WTC11 (cell line): ENCODE results near the gene LSM2. TPM values are rescaled to one million over a fixed set of nuclear protein-coding genes. Genes with fewer than 3 reads are reported as not detected.

ENCODE experiments used
- ATAC-seq: fragments of 200-7000 bp; cut with Tn5 transposase; 2 replicates; pipeline ENCODE4 v1.10.0; 2021; ENCODE audit warnings: mild to moderate bottlenecking, moderate library complexity
- CTCF ChIA-PET: fragments of 300-600 bp; sonication (Branson Sonifier 250); formaldehyde crosslinking; loops from one replicate; lab custom pipeline; 2021; ENCODE audit warnings: antibody characterized with exemption; lab: Charles Lee
- POLR2A ChIA-PET: fragments of 350-600 bp; sonication (Branson Sonifier 250); formaldehyde crosslinking; loops from one replicate; lab custom pipeline; 2021; ENCODE audit warnings: antibody characterized with exemption; lab: Charles Lee
- DNase-seq: peaks from one replicate; pipeline ENCODE4 v3.0.0; 2021; ENCODE audit warnings: low spot score
- H3K27ac Mint-ChIP-seq: 2 replicates; pipeline ENCODE4 v1.8.0; 2021; ENCODE audit warnings: mixed read lengths
- H3K27me3 Mint-ChIP-seq: 2 replicates; pipeline ENCODE4 v1.8.0; 2021; ENCODE audit warnings: low read depth, mild to moderate bottlenecking, moderate library complexity, mixed read lengths
- H3K36me3 Mint-ChIP-seq: 2 replicates; pipeline ENCODE4 v1.8.0; 2021; ENCODE audit warnings: mixed read lengths
- H3K4me1 Mint-ChIP-seq: 2 replicates; pipeline ENCODE4 v1.8.0; 2022; ENCODE audit warnings: mixed read lengths
- H3K4me3 Mint-ChIP-seq: 2 replicates; pipeline ENCODE4 v1.8.0; 2021; ENCODE audit warnings: mild to moderate bottlenecking, moderate library complexity, mixed read lengths
- H3K9me3 Mint-ChIP-seq: 2 replicates; pipeline ENCODE4 v1.8.0; 2021; ENCODE audit warnings: mixed read lengths
- ATF1 ChIP-seq: sonication (generic); formaldehyde crosslinking; IDR thresholded peaks from 2 replicates; pipeline ENCODE4 v1.8.1; 2023; ENCODE audit warnings: mild to moderate bottlenecking, moderate library complexity, missing genetic modification reagents
- CBFB ChIP-seq: sonication (generic); formaldehyde crosslinking; IDR thresholded peaks from 2 replicates; pipeline ENCODE4 v1.8.1; 2022; ENCODE audit warnings: mild to moderate bottlenecking, low read depth, missing genetic modification reagents
- FOXK1 ChIP-seq: sonication (generic); formaldehyde crosslinking; IDR thresholded peaks from 2 replicates; pipeline ENCODE4 v1.8.0; 2022; ENCODE audit warnings: mild to moderate bottlenecking, moderate library complexity, missing genetic modification reagents
- IRF2 ChIP-seq: sonication (generic); formaldehyde crosslinking; IDR thresholded peaks from 2 replicates; pipeline ENCODE4 v1.8.0; 2022; ENCODE audit warnings: low read depth, missing genetic modification reagents, borderline replicate concordance
- JAZF1 ChIP-seq: fragments of 250-450 bp; sonication (Bioruptor Pico); IDR thresholded peaks from 2 replicates; pipeline ENCODE4 v1.9.0; 2021; ENCODE audit warnings: moderate library complexity, mild to moderate bottlenecking, inconsistent platforms
- NR1H2 ChIP-seq: sonication (generic); formaldehyde crosslinking; IDR thresholded peaks from 2 replicates; pipeline ENCODE4 v1.9.0; 2021; ENCODE audit warnings: mild to moderate bottlenecking, moderate library complexity, missing genetic modification reagents
- NR2C2 ChIP-seq: sonication (generic); formaldehyde crosslinking; IDR thresholded peaks from 2 replicates; pipeline ENCODE4 v1.8.0; 2022; ENCODE audit warnings: mild to moderate bottlenecking, missing genetic modification reagents
- RORB ChIP-seq: fragments of 250-450 bp; sonication (Bioruptor Pico); IDR thresholded peaks from 2 replicates; pipeline ENCODE4 v1.9.0; 2021; ENCODE audit warnings: mild to moderate bottlenecking
- SOX15 ChIP-seq: fragments of 250-450 bp; sonication (Bioruptor Pico); IDR thresholded peaks from 2 replicates; pipeline ENCODE4 v1.9.0; 2021; ENCODE audit warnings: mild to moderate bottlenecking
- TP53 ChIP-seq: sonication (generic); formaldehyde crosslinking; IDR thresholded peaks from 2 replicates; pipeline ENCODE4 v1.8.1; 2023; ENCODE audit warnings: mild to moderate bottlenecking, missing genetic modification reagents
- ZBTB21 ChIP-seq: sonication (generic); formaldehyde crosslinking; IDR thresholded peaks from 2 replicates; pipeline ENCODE4 v1.8.1; 2023; ENCODE audit warnings: mild to moderate bottlenecking, missing genetic modification reagents, borderline replicate concordance
- ZNF263 ChIP-seq: sonication (generic); formaldehyde crosslinking; IDR thresholded peaks from 2 replicates; pipeline ENCODE4 v1.8.1; 2022; ENCODE audit warnings: low read depth, mild to moderate bottlenecking, moderate library complexity, missing genetic modification reagents
- total RNA-seq: library from RNA; stranded (reverse); gene quantifications from 3 replicates; pipeline ENCODE4 v1.2.3, GENCODE V29; 2021
- TF ChIP-seq, protein P1 (sequence below): sonication (generic); formaldehyde crosslinking; IDR thresholded peaks from 2 replicates; pipeline ENCODE4 v1.8.1; 2023; ENCODE audit warnings: mild to moderate bottlenecking, missing genetic modification reagents, borderline replicate concordance
- TF ChIP-seq, protein P2 (sequence below): fragments of 250-450 bp; sonication (Bioruptor Pico); IDR thresholded peaks from 2 replicates; pipeline ENCODE4 v1.9.0; 2021; ENCODE audit warnings: mild to moderate bottlenecking
- TF ChIP-seq, protein P3 (sequence below): fragments of 250-450 bp; sonication (Bioruptor Pico); IDR thresholded peaks from 2 replicates; pipeline ENCODE4 v1.9.0; 2021; ENCODE audit warnings: mild to moderate bottlenecking, borderline replicate concordance
- TF ChIP-seq, protein P4 (sequence below): sonication (generic); formaldehyde crosslinking; IDR thresholded peaks from 2 replicates; pipeline ENCODE4 v1.8.1; 2022; ENCODE audit warnings: mild to moderate bottlenecking, moderate library complexity, missing genetic modification reagents
- TF ChIP-seq, protein P5 (sequence below): fragments of 250-450 bp; sonication (Bioruptor Pico); IDR thresholded peaks from 2 replicates; pipeline ENCODE4 v2.1.2; 2022; ENCODE audit warnings: mild to moderate bottlenecking, moderate library complexity

Gene LSM2
- total RNA-seq, 1 experiment from 2014 or later: 104 TPM

DNA sequence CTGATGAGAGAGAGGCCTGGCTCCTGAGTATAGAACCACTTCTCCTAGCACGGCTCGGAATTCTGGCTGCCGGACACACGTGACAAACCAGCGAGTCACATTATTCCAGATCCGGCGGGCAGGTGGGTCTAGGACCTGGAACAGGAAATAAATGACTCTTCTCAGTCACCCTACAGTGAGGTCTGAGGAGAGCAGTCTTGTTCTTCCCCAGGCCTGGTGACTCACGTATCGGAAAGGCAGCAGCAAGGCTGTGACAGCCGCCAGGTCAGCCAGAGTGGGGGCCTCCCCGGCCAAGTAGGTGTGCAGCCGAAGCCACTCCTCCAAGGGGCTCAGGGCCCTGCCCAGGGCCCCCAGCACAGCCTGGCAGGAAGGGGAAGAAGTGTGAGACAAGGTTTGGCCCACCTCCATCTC lies 14.0 kb downstream of the LSM2 start (continued):
- TF ChIP-seq, protein P1, sequence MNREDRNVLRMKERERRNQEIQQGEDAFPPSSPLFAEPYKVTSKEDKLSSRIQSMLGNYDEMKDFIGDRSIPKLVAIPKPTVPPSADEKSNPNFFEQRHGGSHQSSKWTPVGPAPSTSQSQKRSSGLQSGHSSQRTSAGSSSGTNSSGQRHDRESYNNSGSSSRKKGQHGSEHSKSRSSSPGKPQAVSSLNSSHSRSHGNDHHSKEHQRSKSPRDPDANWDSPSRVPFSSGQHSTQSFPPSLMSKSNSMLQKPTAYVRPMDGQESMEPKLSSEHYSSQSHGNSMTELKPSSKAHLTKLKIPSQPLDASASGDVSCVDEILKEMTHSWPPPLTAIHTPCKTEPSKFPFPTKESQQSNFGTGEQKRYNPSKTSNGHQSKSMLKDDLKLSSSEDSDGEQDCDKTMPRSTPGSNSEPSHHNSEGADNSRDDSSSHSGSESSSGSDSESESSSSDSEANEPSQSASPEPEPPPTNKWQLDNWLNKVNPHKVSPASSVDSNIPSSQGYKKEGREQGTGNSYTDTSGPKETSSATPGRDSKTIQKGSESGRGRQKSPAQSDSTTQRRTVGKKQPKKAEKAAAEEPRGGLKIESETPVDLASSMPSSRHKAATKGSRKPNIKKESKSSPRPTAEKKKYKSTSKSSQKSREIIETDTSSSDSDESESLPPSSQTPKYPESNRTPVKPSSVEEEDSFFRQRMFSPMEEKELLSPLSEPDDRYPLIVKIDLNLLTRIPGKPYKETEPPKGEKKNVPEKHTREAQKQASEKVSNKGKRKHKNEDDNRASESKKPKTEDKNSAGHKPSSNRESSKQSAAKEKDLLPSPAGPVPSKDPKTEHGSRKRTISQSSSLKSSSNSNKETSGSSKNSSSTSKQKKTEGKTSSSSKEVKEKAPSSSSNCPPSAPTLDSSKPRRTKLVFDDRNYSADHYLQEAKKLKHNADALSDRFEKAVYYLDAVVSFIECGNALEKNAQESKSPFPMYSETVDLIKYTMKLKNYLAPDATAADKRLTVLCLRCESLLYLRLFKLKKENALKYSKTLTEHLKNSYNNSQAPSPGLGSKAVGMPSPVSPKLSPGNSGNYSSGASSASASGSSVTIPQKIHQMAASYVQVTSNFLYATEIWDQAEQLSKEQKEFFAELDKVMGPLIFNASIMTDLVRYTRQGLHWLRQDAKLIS (CRISPR knock-in tag): no peak
- no peak for TF ChIP-seq RORB (CRISPR knock-in tag)
- no peak for TF ChIP-seq NR1H2 (CRISPR knock-in tag)
- TF ChIP-seq CBFB (CRISPR knock-in tag): no peak
- TF ChIP-seq FOXK1 (CRISPR knock-in tag): no peak
- TF ChIP-seq, protein P2, sequence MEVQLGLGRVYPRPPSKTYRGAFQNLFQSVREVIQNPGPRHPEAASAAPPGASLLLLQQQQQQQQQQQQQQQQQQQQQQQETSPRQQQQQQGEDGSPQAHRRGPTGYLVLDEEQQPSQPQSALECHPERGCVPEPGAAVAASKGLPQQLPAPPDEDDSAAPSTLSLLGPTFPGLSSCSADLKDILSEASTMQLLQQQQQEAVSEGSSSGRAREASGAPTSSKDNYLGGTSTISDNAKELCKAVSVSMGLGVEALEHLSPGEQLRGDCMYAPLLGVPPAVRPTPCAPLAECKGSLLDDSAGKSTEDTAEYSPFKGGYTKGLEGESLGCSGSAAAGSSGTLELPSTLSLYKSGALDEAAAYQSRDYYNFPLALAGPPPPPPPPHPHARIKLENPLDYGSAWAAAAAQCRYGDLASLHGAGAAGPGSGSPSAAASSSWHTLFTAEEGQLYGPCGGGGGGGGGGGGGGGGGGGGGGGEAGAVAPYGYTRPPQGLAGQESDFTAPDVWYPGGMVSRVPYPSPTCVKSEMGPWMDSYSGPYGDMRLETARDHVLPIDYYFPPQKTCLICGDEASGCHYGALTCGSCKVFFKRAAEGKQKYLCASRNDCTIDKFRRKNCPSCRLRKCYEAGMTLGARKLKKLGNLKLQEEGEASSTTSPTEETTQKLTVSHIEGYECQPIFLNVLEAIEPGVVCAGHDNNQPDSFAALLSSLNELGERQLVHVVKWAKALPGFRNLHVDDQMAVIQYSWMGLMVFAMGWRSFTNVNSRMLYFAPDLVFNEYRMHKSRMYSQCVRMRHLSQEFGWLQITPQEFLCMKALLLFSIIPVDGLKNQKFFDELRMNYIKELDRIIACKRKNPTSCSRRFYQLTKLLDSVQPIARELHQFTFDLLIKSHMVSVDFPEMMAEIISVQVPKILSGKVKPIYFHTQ (CRISPR knock-in tag): no peak
- TF ChIP-seq NR2C2: no peak

DNA sequence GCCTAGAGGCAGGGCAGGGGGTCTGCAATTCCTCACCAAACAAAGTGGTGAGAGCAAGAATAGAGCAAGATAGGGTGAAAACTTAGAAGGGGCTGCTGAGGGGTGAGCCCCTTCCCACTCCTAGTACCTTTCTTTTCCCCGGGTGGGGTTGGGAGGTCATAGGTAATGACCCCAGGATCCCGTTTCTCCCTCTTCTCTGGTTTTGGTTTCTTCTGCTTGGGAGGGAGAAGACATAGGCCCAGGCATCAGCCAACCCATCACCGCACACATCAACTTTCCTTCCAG lies 14.7 kb downstream of the LSM2 start:
- TF ChIP-seq, protein P3, sequence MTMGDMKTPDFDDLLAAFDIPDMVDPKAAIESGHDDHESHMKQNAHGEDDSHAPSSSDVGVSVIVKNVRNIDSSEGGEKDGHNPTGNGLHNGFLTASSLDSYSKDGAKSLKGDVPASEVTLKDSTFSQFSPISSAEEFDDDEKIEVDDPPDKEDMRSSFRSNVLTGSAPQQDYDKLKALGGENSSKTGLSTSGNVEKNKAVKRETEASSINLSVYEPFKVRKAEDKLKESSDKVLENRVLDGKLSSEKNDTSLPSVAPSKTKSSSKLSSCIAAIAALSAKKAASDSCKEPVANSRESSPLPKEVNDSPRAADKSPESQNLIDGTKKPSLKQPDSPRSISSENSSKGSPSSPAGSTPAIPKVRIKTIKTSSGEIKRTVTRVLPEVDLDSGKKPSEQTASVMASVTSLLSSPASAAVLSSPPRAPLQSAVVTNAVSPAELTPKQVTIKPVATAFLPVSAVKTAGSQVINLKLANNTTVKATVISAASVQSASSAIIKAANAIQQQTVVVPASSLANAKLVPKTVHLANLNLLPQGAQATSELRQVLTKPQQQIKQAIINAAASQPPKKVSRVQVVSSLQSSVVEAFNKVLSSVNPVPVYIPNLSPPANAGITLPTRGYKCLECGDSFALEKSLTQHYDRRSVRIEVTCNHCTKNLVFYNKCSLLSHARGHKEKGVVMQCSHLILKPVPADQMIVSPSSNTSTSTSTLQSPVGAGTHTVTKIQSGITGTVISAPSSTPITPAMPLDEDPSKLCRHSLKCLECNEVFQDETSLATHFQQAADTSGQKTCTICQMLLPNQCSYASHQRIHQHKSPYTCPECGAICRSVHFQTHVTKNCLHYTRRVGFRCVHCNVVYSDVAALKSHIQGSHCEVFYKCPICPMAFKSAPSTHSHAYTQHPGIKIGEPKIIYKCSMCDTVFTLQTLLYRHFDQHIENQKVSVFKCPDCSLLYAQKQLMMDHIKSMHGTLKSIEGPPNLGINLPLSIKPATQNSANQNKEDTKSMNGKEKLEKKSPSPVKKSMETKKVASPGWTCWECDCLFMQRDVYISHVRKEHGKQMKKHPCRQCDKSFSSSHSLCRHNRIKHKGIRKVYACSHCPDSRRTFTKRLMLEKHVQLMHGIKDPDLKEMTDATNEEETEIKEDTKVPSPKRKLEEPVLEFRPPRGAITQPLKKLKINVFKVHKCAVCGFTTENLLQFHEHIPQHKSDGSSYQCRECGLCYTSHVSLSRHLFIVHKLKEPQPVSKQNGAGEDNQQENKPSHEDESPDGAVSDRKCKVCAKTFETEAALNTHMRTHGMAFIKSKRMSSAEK (CRISPR knock-in tag): no peak
- no peak for TF ChIP-seq SOX15 (CRISPR knock-in tag)
- no peak for TF ChIP-seq JAZF1 (CRISPR knock-in tag)
- TF ChIP-seq, protein P4, sequence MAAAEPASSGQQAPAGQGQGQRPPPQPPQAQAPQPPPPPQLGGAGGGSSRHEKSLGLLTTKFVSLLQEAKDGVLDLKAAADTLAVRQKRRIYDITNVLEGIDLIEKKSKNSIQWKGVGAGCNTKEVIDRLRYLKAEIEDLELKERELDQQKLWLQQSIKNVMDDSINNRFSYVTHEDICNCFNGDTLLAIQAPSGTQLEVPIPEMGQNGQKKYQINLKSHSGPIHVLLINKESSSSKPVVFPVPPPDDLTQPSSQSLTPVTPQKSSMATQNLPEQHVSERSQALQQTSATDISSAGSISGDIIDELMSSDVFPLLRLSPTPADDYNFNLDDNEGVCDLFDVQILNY (CRISPR knock-in tag): no peak
- TF ChIP-seq ATF1 (CRISPR knock-in tag): no peak
- no peak for TF ChIP-seq CBFB (CRISPR knock-in tag)
- no peak for TF ChIP-seq ZBTB21 (CRISPR knock-in tag)
- TF ChIP-seq NR1H2 (CRISPR knock-in tag): no peak
- no peak for TF ChIP-seq TP53
- TF ChIP-seq, protein P5, sequence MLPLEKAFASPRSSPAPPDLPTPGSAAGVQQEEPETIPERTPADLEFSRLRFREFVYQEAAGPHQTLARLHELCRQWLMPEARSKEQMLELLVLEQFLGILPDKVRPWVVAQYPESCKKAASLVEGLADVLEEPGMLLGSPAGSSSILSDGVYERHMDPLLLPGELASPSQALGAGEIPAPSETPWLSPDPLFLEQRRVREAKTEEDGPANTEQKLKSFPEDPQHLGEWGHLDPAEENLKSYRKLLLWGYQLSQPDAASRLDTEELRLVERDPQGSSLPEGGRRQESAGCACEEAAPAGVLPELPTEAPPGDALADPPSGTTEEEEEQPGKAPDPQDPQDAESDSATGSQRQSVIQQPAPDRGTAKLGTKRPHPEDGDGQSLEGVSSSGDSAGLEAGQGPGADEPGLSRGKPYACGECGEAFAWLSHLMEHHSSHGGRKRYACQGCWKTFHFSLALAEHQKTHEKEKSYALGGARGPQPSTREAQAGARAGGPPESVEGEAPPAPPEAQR: no peak
- TF ChIP-seq IRF2 (CRISPR knock-in tag): no peak
- TF ChIP-seq ZNF263 (CRISPR knock-in tag): no peak
- CTCF ChIA-PET: interaction anchor here (0.5 to 2.0 kb wide), 32 partner anchors 15 to 256 kb away, joined by 3 to 23 read pairs (median 6); partner anchors contain the start of genes ATP6V1G2, C6orf47, CFB and GPANK1
- Mint-ChIP-seq H3K9me3 (no peaks in the 10 kb centered on the region), H3K4me3 (no peak overlapping the region), H3K27ac (no peak overlapping the region; the same call in 1 of the 2 replicates), H3K4me1 (peaks cover 9% of the 10 kb centered on the region), H3K36me3 (peaks cover 29% of the 10 kb centered on the region), H3K27me3 (no peaks in the 10 kb centered on the region)
- DNase-seq: no peak
- no peak for ATAC-seq
- POLR2A ChIA-PET: interaction anchor here (1.1 to 1.2 kb wide), 2 partner anchors 17 to 36 kb away, joined by 3 read pairs; partner anchors contain the start of gene HSPA1B
